ENCODE data around the gene HHATL. TPM values are rescaled to one million over a fixed set of nuclear protein-coding genes. Genes with fewer than 3 reads are reported as not detected.
"Not testable (repeated sequence)": the region's sequence is repeated elsewhere in the genome, so short reads cannot be mapped to it uniquely, and the experiment has no call there.

HHATL gene
- total RNA-seq, 1 experiment from 2014 or later, result not detected

GRCh38 chr3:42734263-42734860 is 31.8 kb upstream of the HHATL start:
- DNase-seq (ENCODE audit: low read depth), result no peak

GRCh38 chr3:42733501-42734262 is 31.1 kb upstream of the HHATL start:
- DNase-seq (ENCODE audit: low read depth), result no peak

DNA sequence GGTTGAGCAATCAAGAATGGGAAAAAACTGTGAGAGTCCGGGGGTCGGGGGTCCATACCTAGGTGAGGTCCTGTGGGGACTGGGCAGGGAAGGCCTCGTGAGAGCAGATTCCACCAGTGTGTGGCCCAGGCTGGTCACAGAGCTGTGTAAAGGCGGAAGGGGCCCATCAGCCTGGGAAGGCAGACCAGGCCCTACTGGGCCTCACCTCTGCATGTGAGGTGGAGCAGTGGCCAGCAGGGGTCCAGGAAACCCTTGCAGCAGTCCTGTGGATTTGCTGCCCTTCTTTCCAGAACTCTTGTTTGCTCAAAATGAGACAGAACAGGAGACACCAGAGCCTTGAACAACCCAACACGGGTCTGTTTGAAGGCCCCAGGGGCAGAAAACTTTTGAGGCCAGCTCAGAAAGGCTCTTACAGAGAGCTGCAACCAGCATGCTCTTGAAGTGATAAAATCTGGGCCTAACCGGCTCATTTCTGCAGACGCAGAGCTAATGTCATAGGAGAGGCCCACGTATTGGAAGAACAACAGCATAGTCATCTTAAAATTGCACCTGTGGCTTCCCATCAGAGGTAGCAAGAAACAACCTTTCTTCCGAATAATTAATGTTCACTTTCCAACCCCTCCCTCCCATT is 30.3 kb upstream of the HHATL start:
- DNase-seq (ENCODE audit: low read depth), result no peak

GRCh38 chr3:42732196-42732828 is 29.7 kb upstream of the HHATL start:
- no peak for DNase-seq (ENCODE audit: low read depth)

DNA sequence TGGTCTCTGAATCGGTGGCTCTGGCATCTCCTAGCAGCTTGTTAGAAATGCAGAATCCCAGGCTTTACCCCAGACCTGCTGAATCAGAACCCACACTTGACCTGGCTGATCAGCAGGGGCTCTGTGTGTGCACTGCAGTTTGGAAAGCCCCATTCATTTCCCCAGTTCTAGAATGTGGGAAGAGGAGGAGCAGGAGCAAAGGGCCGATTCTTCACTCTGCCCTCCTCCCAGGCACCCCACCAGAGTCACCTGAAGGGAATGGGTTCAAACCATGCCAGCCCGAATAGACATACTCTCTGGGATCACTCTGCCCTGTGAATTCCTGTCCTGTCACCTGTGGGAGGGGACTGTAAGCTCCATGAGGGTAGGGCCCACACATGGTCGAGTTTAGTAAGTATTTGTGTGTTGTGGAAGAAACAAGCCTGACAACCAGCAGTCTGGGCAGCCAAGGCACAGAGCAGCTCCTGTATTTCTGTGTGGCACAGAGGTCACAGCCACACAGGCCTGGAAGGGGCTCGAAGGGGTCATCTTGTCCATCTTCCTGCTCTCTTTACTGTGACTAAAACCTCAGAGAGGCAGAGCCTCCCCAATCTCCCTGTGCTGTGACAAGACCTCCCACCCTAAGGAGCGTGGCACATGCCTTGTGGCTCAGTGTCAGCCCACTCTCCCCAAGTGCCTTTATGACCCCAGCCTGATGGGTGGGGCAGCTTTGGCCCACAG is 29.0 kb upstream of the HHATL start:
- DNase-seq (ENCODE audit: low read depth), result no peak

DNA sequence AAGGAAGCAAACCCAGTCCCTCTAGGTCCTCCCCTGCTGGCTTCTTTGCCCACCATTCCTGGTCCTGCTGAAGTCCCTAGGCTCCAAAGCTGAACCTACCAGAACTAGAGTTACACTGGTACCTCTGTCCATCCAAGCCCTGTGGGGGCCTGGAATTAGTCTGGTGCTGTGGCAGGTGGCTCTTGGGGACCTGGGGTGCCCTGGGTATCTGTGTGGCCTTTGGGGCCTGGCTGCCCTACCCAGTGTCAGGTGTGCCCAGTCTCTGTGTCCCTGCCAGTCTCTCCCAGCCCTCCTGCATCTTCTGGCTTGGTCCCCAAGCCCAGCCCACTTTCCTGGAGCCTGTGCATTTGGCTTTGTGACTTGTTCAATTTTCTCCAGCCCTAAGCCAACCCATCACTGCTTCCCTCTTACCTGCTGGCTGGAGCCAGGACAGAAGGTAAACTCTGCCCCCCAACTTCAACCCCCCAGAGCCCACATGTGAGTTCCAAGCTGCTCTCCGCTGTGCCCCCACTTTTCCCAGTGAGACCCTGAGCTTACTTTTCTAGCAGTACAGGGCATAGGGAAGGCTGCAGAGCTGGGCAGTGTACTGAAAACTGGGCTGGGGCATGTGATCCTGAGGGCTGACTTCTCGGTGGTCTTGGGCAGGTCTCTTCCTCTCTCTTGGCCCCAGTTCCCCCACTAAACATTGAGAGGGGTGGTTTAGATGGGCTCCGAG is 28.3 kb upstream of the HHATL start:
- no peak for DNase-seq (ENCODE audit: low read depth)

- DNase-seq (ENCODE audit: low read depth), result no peak
These were observed 27.7 kb upstream of the HHATL start for GRCh38 chr3:42730294-42730693.

DNA sequence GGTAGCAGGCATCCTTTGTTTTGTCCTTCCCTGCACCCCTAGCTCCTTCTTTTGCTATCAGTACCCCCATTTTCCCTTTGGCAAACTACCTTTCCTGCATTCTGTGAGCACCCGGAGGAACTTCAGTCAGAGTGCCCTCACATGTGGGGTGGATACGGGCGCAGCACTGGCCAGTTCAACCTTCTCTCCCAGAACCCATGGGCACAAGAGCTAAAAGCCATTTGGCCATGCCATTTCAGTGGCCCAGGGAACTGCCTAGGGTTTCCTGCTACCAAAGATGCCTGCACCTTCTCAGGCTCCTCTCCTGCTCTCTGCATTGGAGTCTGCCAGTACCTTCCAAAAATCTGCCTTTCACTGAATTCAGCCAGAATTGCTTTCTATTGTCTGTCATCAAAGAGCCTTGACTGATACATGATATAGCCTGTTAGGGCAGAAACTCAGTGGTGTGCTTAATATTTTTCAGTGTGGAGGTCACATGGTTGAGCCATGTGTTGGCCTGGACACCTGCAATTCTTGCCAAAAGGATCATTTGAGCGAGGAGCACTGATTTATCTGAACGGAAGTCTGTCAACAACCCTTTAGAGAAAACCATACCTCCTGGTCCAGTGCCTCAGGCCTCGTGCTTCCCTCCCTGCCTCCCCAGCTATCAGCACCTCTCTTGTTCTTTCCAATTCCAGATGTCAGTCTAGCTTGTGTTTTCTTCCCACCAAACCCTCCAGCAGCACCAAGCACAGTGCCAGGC is 27.0 kb upstream of the HHATL start:
- DNase-seq (ENCODE audit: low read depth), result no peak

GRCh38 chr3:42728668-42729364 is 26.2 kb upstream of the HHATL start:
- peak; percentile 10 for DNase-seq (ENCODE audit: low read depth)

DNA sequence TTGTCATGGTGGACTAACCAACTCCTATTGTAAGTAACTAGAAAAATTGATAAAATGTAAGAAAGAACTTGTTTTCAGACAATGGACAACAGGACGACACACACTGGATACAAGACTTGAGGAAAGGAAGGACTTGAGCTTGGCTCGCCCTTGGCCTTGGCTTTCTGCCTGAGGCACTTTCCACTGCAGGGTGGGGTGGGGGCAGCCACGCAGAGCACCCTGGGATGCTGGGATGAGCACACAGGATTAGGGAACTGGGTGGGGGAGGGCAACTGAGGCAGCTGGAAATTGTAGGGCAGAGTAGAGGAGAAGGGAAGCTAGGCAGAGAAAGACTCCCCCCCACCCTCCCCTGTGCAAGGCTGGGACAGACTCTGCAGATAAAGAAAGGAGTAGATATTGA is 25.5 kb upstream of the HHATL start:
- no peak for DNase-seq (ENCODE audit: low read depth)

DNA sequence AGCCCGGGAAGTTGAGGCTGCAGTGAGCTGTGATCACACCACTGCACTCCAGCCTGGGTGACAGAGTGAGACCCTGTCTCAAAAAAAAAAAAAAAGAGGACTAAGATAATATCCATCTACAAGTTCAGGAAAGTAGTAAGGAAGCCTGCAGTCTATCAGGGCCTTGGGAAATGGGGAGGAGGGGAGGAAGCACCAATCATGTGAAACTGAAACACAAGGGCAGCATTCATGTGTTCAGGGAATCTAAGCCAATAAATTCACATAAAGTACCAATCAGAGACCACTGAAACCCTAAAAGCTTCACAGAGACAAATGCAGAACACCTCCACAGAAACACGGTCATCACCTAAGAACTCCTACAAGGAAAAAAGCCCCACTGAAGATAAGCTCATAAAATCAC is 22.9 kb upstream of the HHATL start:
- DNase-seq (ENCODE audit: low read depth), result no peak

- DNase-seq (ENCODE audit: low read depth), result no peak
These were observed 20.6 kb upstream of the HHATL start for GRCh38 chr3:42723219-42723618.

DNA sequence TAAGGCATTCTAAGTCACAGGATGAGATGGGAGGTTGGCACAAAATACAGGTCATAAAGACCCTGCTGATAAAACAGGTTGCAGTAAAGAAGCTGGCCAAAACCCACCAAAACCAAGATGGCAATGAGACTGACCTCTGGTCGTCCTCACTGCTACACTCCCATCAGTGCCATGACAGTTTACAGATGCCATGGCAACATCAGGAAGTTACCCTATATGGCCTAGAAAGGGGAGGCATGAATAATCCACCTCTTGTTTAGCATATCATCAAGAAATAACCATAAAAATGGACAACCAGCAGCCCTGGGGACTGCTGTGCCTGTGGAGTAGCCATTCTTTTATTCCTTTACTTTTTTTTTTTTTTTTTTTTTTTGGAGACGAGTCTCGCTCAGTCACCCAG is 19.8 kb upstream of the HHATL start:
- DNase-seq (ENCODE audit: low read depth), result not testable (repeated sequence)

DNA sequence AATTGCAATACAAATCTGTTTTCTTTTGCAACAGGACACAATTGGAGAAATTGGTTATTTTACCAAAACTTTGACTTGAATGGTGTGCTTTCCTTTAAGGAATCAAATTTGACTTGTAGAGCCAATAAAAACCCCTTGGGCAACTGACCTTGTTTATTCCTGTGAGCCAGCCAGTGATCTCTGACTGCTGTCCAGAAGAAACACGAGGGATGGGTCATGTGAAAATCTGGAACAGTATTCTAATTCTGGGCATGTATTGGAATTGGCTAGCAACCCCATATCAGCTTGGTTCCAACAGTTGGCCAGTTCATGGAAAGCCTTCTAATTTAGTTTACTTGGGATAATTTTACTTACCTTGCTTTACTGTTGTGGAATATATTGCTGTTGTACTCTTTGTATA is 19.1 kb upstream of the HHATL start:
- no peak for DNase-seq (ENCODE audit: low read depth)

DNA sequence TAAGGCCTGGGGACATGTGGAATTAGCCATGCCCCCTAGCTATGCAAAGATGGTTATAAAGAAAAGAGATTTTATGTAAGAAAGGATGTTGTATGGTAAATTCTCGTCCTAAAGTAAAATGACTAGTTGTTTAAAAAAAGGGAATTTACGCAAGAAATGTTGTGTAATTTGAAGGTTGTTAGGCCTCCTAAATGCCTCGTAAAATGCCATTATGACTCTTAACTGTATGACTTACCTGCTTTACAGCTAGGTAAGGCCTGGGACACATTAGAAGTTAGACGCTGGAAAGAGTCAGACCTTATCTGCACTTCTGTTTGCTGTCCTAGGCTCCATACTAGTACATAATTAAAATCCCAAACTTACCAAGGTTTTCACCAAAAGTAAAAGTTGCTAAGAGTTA is 17.5 kb upstream of the HHATL start:
- DNase-seq (ENCODE audit: low read depth), result no peak

DNA sequence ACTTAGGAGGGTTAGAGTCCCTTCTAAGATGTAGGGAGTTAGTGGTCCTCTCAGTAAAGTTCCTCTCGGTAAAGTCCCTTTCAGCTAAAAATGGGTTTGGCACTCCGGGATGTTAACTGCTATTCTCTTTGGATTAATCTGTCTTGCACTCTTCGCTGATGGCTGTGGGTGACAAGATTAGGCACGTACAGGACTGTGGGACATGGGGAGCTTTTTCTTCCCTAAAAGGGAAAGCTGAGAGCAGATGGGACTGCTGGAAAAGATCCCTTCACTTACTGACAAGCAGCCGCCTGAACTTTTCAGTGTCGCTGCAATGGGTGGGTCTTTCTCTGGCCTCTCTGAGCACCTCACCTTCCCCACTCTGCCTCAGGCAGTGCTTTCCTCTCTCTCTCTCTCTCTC is 16.4 kb upstream of the HHATL start:
- DNase-seq (ENCODE audit: low read depth), result no peak

DNA sequence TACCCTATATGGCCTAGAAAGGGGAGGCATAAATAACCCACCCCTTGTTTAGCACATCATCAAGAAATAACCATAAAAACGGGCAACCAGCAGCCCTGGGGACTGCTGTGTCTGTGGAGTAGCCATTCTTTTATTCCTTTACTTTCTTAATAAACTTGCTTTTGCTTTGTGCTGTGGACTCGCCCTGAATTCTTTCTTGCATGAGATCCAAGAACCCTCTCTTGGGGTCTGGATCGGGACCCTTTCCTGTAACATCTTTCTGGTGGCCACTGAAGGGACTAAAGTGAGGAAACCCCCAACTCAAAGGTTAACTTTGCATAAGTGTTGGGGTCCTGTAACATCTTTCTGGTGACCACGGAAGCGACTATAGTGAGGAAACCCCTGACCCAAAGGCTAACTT is 15.7 kb upstream of the HHATL start:
- no peak for DNase-seq (ENCODE audit: low read depth)

DNA sequence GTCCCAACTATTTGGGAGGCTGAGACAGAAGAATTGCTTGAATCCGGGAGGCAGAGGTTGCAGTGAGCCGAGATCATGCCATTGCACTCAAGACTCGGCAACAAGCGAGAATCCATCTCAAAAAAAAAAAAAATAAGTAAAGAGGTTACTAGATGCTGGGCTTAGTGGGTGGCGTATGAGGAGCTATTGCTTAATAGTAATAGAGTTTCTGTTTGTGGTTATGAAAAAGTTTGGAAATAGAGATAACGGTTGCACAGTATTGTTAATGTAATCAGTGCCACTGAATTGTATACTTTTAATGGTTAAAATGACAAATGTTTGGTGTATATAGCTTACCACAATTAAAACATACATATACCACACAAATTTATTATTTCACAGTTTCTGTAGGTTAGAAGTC is 14.7 kb upstream of the HHATL start:
- no peak for DNase-seq (ENCODE audit: low read depth)

DNA sequence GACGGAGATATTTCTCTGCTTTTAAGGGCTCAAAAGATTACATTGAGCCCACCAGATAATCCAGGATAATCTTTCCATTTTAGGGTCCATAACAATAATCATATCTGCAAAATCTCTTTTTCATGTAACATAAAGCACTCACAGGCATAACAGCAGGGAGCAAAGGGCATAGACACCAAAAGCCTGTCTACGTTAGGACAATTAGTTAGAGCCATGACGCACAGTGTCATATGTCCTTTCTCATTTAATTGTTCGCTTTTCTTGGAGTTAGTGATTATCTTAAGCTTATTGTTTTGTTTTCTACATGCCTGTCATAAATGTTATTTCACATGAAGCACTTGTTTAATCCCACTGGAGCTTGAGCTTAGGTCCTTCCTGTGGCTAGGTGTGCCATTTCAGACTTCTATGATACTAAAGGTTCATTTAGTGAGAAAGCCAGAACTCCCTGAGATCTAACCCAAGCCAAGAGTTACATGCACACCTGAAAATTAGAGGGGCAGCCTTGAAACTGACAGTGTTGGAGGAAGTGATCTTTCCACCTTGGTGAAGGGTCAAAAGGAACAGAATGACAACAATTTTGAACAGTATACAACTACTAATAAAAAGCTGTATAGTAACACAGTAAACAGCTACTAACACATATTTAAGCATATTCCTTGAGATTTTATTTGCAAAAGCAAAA is 11.7 kb upstream of the HHATL start:
- DNase-seq (ENCODE audit: low read depth), result no peak

Data from LHCN-M2 (cell line).